AG10803 (cell line): Measurements from ENCODE around the gene APP.

Source experiments
- DNase-seq: peaks from one replicate; pipeline ENCODE4 v3.0.0; 2010; ENCODE audit warnings: low read depth
- H3K4me3 ChIP-seq: 2 replicates; pipeline ENCODE4 v1.5.1; 2011; ENCODE audit warnings: mild to moderate bottlenecking, low read length, control low read depth
- TF ChIP-seq, protein P1 (sequence below): conservative IDR thresholded peaks from 2 replicates; pipeline ENCODE4 v1.5.1; 2011; ENCODE audit warnings: mild to moderate bottlenecking, low read length, control low read depth, inconsistent platforms

Gene APP

DNA sequence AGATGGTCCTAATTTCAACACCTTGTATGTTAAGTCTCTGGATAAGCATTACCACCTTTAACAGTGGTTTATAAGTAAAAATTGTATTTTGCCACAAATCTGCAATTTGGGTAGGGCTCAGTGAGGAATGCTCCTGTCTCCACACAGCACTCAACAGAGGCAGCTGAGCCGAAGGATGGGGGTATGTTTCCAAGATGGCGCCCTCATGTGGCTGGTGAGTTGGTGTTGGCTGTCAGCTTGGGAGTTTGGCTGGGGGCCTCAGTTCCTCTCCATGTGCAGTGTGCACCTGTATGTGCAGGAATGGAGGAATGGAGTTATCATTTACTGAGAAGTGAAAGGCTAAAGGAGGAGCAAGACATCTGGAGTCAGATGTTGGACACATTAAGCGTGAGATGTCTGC, 299.0 kb downstream of the APP start:
- no peak overlapping the region for H3K4me3 ChIP-seq
- TF ChIP-seq, protein P1, sequence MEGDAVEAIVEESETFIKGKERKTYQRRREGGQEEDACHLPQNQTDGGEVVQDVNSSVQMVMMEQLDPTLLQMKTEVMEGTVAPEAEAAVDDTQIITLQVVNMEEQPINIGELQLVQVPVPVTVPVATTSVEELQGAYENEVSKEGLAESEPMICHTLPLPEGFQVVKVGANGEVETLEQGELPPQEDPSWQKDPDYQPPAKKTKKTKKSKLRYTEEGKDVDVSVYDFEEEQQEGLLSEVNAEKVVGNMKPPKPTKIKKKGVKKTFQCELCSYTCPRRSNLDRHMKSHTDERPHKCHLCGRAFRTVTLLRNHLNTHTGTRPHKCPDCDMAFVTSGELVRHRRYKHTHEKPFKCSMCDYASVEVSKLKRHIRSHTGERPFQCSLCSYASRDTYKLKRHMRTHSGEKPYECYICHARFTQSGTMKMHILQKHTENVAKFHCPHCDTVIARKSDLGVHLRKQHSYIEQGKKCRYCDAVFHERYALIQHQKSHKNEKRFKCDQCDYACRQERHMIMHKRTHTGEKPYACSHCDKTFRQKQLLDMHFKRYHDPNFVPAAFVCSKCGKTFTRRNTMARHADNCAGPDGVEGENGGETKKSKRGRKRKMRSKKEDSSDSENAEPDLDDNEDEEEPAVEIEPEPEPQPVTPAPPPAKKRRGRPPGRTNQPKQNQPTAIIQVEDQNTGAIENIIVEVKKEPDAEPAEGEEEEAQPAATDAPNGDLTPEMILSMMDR: 0 out of 2 replicates have a peak, but pooled peaks have one; percentile 4
- no peak for DNase-seq

DNA sequence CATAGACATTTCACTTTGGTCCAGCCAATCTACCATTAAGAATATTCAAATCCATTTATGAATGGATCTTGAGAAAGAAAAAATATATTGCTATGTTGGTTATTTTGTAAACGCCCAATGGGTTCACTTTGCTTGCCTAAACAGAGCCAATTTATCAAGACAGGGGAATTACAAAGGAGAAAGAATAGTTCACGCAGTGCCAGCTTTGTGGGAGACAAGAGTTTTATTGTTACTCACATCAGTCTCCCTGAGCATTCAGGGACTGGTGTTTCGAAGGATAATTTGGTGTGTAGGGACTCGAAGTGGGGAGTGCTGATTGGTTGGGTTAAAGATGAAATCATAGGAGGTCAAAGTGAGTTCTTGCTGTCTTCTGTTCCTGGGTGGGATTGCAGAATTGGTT, 300.5 kb downstream of the APP start:
- no peak for DNase-seq
- H3K4me3 ChIP-seq: no peak overlapping the region
- TF ChIP-seq, protein P1: no peak

DNA sequence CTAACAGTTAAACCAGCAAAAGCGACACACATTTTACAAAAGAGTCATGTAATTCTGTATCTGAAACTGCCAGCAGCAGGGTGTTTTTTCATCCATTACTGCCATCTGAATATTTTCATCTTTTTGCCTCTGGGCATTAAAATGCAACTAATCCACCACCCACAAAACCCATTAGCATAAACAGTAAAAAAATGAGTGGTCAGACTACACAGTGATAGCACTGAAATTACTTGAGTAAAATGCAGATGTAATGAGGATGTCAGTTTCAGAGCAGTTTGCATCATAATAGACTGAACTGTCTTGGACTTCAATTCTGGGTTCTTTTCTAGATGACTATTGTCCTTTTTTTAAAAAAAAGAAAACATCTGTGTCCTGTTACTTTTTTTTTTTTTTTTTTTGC, 303.5 kb downstream of the APP start:
- TF ChIP-seq, protein P1: no peak
- no peak for DNase-seq
- no peak overlapping the region for H3K4me3 ChIP-seq

DNA sequence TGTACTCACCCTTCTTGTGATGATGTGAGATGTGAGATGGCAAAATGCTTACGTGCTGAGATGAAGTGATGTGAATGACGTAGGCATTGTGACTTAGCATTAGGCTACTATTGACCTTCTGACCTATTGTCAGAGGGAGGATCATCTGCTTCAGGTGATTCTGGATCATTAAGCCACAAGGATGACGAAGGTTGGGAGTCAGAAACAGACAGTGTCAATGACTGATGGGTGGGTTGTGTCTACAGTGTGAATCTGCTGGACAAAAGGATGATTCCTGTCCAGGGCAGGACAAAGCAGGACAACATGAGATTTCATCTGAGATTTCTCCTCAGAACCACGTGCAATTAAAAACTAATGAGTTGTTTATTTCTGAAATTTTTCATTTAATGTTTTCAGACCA, 306.8 kb downstream of the APP start:
- no peak for DNase-seq
- H3K4me3 ChIP-seq: no peak overlapping the region
- TF ChIP-seq, protein P1: no peak

DNA sequence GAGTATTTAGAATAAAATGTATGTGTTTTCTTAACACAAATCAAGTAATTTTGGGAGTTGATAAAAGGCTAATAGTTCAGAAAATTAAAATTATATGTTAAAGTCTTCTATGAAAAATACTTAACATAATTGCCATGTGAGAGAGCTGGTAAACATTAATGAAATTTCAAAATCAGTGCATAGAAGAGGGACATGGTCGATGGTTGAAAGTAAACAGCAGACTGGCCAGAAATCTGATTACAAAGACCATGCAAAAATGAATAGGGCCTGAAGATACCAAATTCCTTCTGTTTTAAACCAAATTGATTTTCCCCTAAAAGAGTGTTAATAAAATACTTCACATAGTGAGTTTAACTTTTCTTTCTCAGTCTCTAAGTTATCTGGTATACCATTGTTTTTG, 307.5 kb downstream of the APP start:
- DNase-seq: no peak
- no peak overlapping the region for H3K4me3 ChIP-seq
- TF ChIP-seq, protein P1: no peak

DNA sequence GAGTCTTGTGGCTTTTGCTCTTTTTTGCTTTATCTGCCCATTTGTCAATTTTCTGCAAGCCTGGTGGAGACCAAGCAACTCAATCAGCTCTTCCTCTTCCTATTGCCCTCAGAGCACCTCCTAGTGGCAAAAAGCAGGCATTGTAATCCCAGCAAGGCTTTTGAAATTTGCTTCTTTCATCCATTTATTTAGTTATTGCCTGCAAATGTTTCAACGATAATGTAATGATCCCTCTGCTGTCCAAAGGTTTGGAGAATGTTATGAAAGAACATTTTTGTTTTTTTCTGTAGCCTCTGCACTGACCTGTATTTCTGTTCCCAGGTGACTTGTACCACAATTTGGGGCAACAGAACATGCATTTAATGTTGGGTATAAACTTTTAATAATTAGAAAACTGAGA, 308.0 kb downstream of the APP start:
- TF ChIP-seq, protein P1: peak; percentile 67
- DNase-seq: peak; percentile 17
- no peak overlapping the region for H3K4me3 ChIP-seq

DNA sequence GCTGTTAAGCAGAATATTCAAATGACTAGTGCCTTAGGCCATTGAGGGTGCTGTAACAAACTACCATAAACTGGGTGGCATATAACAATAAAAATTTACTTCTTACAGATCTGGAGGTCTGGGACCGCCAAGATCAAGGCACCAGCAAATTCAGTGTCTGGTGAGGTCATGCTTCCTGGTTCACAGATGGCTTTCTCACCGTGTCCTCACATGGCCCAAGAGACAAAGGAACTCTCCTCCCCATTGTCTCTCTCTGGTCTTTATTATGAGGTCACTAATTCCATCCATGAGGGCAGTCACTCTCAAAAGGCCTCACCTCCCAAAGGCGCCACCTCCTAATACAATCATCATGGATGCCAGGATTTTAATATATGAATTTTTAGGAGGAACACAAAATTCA, 308.5 kb downstream of the APP start:
- TF ChIP-seq, protein P1: no peak
- no peak for DNase-seq
- H3K4me3 ChIP-seq: no peak overlapping the region
